PFSK-1 (cell line): ENCODE results near the gene GALNT9.

Experiments
- FOXP2 ChIP-seq: optimal IDR thresholded peaks from 2 replicates; pipeline ENCODE3; 2011; ENCODE audit warnings: borderline replicate concordance, control low read depth, inconsistent platforms; ENCODE audit not compliant: insufficient read depth; ENCODE audit errors: extremely low read length, extremely low read depth
- POLR2AphosphoS5 ChIP-seq: IDR thresholded peaks from 2 replicates; pipeline ENCODE4 v1.6.1; 2012; ENCODE audit warnings: low read depth, mild to moderate bottlenecking, control low read depth, low read length, moderate library complexity
- SIN3A ChIP-seq: IDR thresholded peaks from 2 replicates; pipeline ENCODE4 v1.6.1; 2012; ENCODE audit warnings: mild to moderate bottlenecking, low read length, moderate library complexity, borderline replicate concordance; ENCODE audit not compliant: insufficient read depth
- TAF1 ChIP-seq: IDR thresholded peaks from 2 replicates; pipeline ENCODE4 v1.6.1; 2012; ENCODE audit warnings: low read length, control low read depth, borderline replicate concordance; ENCODE audit not compliant: insufficient read depth
- TF ChIP-seq, protein P1 (sequence below), 2 experiments: IDR thresholded peaks; 2 replicates each; pipeline versions ENCODE4 v1.6.1 to v1.8.0; 2011 to 2012; ENCODE audit warnings: low read depth in 2 of 2, low read length in 2 of 2, control low read depth in 1 of 2, inconsistent platforms in 1 of 2, mild to moderate bottlenecking in 1 of 2, moderate library complexity in 1 of 2; ENCODE audit not compliant: insufficient read depth in 1 of 2

GALNT9 gene

DNA sequence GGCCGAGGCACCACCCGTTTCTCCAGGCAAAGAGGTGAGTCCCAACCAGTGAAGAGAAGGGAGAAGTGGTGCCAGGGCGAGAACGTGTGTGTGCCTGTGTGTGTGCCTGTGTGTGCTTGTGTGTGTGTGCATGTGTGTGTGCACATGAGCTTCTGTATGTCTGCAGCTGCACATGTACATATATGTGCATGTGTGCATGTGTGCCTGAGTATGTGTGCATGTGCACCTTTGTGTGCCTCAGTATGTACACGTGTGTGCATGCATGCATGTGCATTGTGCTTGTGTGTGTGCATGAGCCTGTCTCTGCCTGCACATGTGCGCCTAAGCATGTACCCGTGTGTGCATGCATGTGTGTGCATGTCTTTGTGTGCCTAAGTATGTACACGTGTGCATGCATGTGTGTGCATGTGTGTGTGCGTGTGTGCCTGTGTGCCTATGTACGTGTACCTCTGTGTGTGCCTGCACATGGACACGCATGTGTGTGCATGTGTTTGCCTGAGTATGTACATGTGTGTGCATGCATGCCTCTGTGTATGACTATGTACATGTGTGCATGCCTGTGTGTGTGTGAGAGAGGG is 5.9 kb upstream of the GALNT9 start:
- TF ChIP-seq, protein P1, sequence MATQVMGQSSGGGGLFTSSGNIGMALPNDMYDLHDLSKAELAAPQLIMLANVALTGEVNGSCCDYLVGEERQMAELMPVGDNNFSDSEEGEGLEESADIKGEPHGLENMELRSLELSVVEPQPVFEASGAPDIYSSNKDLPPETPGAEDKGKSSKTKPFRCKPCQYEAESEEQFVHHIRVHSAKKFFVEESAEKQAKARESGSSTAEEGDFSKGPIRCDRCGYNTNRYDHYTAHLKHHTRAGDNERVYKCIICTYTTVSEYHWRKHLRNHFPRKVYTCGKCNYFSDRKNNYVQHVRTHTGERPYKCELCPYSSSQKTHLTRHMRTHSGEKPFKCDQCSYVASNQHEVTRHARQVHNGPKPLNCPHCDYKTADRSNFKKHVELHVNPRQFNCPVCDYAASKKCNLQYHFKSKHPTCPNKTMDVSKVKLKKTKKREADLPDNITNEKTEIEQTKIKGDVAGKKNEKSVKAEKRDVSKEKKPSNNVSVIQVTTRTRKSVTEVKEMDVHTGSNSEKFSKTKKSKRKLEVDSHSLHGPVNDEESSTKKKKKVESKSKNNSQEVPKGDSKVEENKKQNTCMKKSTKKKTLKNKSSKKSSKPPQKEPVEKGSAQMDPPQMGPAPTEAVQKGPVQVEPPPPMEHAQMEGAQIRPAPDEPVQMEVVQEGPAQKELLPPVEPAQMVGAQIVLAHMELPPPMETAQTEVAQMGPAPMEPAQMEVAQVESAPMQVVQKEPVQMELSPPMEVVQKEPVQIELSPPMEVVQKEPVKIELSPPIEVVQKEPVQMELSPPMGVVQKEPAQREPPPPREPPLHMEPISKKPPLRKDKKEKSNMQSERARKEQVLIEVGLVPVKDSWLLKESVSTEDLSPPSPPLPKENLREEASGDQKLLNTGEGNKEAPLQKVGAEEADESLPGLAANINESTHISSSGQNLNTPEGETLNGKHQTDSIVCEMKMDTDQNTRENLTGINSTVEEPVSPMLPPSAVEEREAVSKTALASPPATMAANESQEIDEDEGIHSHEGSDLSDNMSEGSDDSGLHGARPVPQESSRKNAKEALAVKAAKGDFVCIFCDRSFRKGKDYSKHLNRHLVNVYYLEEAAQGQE (IDR thresholded peaks at IDR 0.05; ENCODE audit: insufficient read depth in 1 of 2, low read depth in 2 of 2, low read length in 2 of 2): no peak
- TF ChIP-seq POLR2AphosphoS5 (no peak), TAF1 (no peak)

DNA sequence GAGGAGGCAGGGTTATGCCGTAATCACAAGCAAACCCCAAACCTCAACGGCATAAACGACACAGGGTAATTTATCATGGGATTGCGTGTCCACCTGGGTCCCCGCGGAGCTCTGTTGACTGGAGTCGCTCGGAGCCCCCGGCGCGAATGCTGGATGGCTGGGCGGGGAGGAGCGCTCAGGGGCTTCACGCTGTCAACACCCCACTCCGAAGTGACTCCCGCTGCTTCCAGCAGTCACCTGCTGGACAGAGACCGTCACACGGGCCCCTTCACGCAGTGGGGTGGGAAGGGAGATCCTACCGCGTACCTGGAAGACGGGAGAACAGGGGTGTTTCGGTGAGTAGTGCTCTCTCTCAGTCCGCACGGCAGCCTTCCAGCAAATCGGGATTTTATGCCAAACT is 4.4 kb upstream of the GALNT9 start:
- TF ChIP-seq FOXP2 (no peak), TAF1 (no peak), SIN3A (no peak)
- TF ChIP-seq, protein P1 (IDR thresholded peaks at IDR 0.05; ENCODE audit: insufficient read depth in 1 of 2, low read depth in 2 of 2, low read length in 2 of 2): no peak

DNA sequence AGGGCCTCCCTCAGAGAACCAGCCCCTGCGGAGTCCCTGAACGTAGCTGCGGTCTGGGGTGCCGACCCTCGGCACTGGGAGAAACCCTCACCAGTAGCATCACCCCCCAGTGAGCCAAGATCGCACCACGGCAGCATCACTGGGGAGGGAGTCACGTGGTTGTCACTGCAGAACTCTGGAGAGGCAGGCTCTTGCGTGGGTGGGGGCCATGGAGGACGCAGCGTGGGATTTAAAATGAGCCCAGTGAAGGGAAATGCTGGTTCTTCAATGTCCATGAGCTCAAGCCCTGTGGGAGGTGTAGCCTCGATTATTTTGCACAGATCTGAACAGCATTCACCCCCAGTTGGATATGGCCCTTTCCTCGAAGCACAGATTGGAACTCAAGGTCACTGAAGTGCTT is 3.9 kb upstream of the GALNT9 start:
- TF ChIP-seq SIN3A (no peak), TAF1 (no peak), FOXP2 (no peak), POLR2AphosphoS5 (no peak)

DNA sequence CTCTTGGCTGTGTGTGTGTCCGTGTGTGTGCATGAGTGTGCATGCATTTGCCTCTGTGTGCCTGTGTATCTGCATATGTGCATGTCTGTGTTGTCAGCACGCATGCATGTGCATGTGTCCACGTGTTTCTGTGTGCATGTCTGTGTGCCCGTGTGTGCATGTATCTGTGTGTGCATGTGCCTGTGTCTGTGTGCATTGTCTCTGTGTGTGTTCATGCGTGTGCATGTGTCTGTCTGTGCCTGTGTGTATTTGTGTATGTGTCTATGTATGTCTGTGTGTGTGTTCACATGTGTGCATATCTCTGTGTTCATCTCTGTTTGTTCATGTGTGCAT is 1.1 kb upstream of the GALNT9 start:
- TF ChIP-seq SIN3A: no peak
- TF ChIP-seq FOXP2: no peak
- TF ChIP-seq TAF1: no peak
- TF ChIP-seq POLR2AphosphoS5: no peak
- TF ChIP-seq, protein P1 (IDR thresholded peaks at IDR 0.05; ENCODE audit: insufficient read depth in 1 of 2, low read depth in 2 of 2, low read length in 2 of 2): no peak

DNA sequence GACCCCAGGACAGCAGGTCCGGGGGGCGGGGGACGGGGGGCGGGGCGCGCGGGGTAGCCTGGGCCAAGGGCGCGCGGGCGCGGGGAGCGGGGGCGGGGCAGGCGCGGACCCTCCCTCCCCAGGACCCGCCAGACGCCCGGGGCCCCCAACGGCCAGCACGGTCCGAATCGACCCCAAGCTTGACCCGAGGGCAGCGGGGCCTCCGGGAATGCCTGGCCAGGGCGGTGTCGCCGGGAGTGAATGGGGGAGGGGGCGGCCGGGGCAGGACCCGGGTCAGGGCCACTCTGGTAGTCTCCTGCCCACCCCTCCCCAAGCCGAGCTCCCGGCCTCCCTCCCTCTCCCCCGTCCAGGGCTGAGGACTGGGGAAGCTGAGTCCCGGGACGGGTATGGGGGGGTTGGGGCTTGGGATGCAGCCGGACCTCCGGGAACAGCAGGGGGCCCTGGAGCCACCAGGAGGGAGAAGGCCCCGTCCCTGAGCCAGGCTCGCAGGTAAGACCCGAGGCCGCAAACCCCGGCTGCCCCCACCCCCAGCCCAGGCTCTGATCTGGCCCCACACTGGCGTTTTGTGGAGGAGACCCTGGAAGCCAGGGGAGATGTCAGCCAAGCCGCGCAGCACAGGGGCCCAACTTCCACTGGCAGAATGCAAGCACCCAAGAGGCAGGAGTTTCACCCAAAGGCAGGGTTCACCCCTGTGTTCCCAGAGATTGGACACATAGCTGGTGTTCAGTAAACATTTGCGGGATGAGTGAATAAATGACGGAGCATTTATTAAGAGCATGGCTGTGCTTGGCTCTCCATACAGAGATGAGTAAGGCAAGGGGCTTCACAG is 545 bp upstream of the GALNT9 start:
- no peak for TF ChIP-seq TAF1
- TF ChIP-seq FOXP2: no peak
- TF ChIP-seq, protein P1 (IDR thresholded peaks at IDR 0.05; ENCODE audit: insufficient read depth in 1 of 2, low read depth in 2 of 2, low read length in 2 of 2): no peak
- no peak for TF ChIP-seq POLR2AphosphoS5
- no peak for TF ChIP-seq SIN3A
